DND-41 (cell line): Measurements from ENCODE around the gene C14orf180.

ENCODE experiments used
- ATAC-seq: fragments of 200-7000 bp; cut with Tn5 transposase; 3 replicates; pipeline ENCODE4 v1.9.1; 2021; ENCODE audit warnings: low read depth; ENCODE audit not compliant: insufficient read depth
- DNase-seq: peaks from one replicate; pipeline ENCODE4 v3.0.0-alpha.2; 2020
- H2AFZ ChIP-seq: 2 replicates; pipeline ENCODE4 v1.6.0; 2012; ENCODE audit warnings: low read depth, low read length
- H3K27ac ChIP-seq: 2 replicates; pipeline ENCODE4 v1.5.1; 2012; ENCODE audit warnings: low read length, inconsistent platforms
- H3K27me3 ChIP-seq: fragments of 200-600 bp; sonication (generic); 2 replicates; pipeline ENCODE4 v1.6.0; 2012; ENCODE audit warnings: low read length, mild to moderate bottlenecking, inconsistent platforms; ENCODE audit not compliant: insufficient read depth, poor library complexity
- H3K36me3 ChIP-seq: 2 replicates; pipeline ENCODE4 v1.5.1; 2012; ENCODE audit warnings: low read length, inconsistent platforms; ENCODE audit not compliant: insufficient read depth
- H3K4me1 ChIP-seq: 2 replicates; pipeline ENCODE4 v1.5.1; 2012; ENCODE audit warnings: mild to moderate bottlenecking, low read length; ENCODE audit not compliant: insufficient read depth
- H3K4me2 ChIP-seq: 2 replicates; pipeline ENCODE4 v1.6.0; 2012; ENCODE audit warnings: mild to moderate bottlenecking, moderate library complexity, low read length, inconsistent platforms; ENCODE audit not compliant: insufficient read depth
- H3K4me3 ChIP-seq, 2 experiments: fragments of 200-600 bp in 1 of 2; shearing (Covaris generic) in 1 of 2; 2 replicates each; pipeline ENCODE4 v1.5.1; 2012 to 2016; ENCODE audit warnings: inconsistent platforms in 2 of 2, low read length in 2 of 2, mild to moderate bottlenecking in 2 of 2, low read depth in 1 of 2, moderate library complexity in 1 of 2
- H3K79me2 ChIP-seq: 2 replicates; pipeline ENCODE4 v1.6.0; 2012; ENCODE audit warnings: low read length, inconsistent platforms; ENCODE audit not compliant: insufficient read depth
- H3K9ac ChIP-seq: 2 replicates; pipeline ENCODE4 v1.6.0; 2012; ENCODE audit warnings: low read depth, mild to moderate bottlenecking, inconsistent platforms, low read length, moderate library complexity
- H3K9me3 ChIP-seq: 2 replicates; pipeline ENCODE4 v1.5.1; 2012; ENCODE audit warnings: low read length, moderate library complexity, mild to moderate bottlenecking, inconsistent platforms; ENCODE audit not compliant: insufficient read depth, severe bottlenecking
- H4K20me1 ChIP-seq: 2 replicates; pipeline ENCODE4 v1.6.0; 2012; ENCODE audit warnings: low read length; ENCODE audit not compliant: insufficient read depth
- EZH2 ChIP-seq: IDR thresholded peaks from 3 replicates; pipeline ENCODE4 v1.6.1; 2012; ENCODE audit warnings: borderline replicate concordance, low read depth, mild to moderate bottlenecking, moderate library complexity, low read length, inconsistent platforms; ENCODE audit not compliant: severe bottlenecking
- TF ChIP-seq, protein P1 (sequence below): IDR thresholded peaks from 2 replicates; pipeline ENCODE4 v1.5.1; 2012; ENCODE audit warnings: borderline replicate concordance, low read length, moderate library complexity, mild to moderate bottlenecking; ENCODE audit not compliant: poor library complexity, severe bottlenecking; ENCODE audit errors: extremely low read depth

The C14orf180 gene

GRCh38 chr14:104574536-104574935 is 5.0 kb upstream of the C14orf180 start:
- no peaks in the 10 kb centered on the region for H3K36me3 ChIP-seq
- no peak for TF ChIP-seq EZH2
- TF ChIP-seq, protein P1, sequence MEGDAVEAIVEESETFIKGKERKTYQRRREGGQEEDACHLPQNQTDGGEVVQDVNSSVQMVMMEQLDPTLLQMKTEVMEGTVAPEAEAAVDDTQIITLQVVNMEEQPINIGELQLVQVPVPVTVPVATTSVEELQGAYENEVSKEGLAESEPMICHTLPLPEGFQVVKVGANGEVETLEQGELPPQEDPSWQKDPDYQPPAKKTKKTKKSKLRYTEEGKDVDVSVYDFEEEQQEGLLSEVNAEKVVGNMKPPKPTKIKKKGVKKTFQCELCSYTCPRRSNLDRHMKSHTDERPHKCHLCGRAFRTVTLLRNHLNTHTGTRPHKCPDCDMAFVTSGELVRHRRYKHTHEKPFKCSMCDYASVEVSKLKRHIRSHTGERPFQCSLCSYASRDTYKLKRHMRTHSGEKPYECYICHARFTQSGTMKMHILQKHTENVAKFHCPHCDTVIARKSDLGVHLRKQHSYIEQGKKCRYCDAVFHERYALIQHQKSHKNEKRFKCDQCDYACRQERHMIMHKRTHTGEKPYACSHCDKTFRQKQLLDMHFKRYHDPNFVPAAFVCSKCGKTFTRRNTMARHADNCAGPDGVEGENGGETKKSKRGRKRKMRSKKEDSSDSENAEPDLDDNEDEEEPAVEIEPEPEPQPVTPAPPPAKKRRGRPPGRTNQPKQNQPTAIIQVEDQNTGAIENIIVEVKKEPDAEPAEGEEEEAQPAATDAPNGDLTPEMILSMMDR = no peak

GRCh38 chr14:104574978-104575583 is 4.5 kb upstream of the C14orf180 start:
- no peaks in the 10 kb centered on the region for H3K4me1 ChIP-seq
- no peaks in the 10 kb centered on the region for H3K27me3 ChIP-seq
- H3K4me3 ChIP-seq = no peak overlapping the region
- no peak for ATAC-seq
- DNase-seq = no peak
- H3K4me2 ChIP-seq = no peak overlapping the region
- no peak for TF ChIP-seq EZH2
- TF ChIP-seq, protein P1 = no peak
- H3K9me3 ChIP-seq = no peaks in the 10 kb centered on the region
- no peaks in the 10 kb centered on the region for H3K79me2 ChIP-seq
- no peak overlapping the region for H2AFZ ChIP-seq
- H3K9ac ChIP-seq = no peak overlapping the region
- no peak overlapping the region for H3K27ac ChIP-seq
- no peaks in the 10 kb centered on the region; the same call in 1 of the 2 replicates for H4K20me1 ChIP-seq
- H3K36me3 ChIP-seq = no peaks in the 10 kb centered on the region

More at GRCh38 chr14:104574536-104574935, 5.0 kb upstream of the C14orf180 start:
- Histone ChIP-seq H2AFZ (no peak overlapping the region), H3K79me2 (no peaks in the 10 kb centered on the region), H3K4me3 (no peak overlapping the region), H3K4me1 (no peaks in the 10 kb centered on the region), H4K20me1 (no peaks in the 10 kb centered on the region; the same call in 1 of the 2 replicates), H3K4me2 (no peak overlapping the region), H3K9me3 (no peaks in the 10 kb centered on the region), H3K9ac (no peak overlapping the region), H3K27ac (no peak overlapping the region), H3K27me3 (no peaks in the 10 kb centered on the region)
- DNase-seq (no peak), ATAC-seq (no peak)

- no peak overlapping the region for H3K9ac ChIP-seq
- H4K20me1 ChIP-seq = no peaks in the 10 kb centered on the region; the same call in 1 of the 2 replicates
- DNase-seq = no peak
Observed at GRCh38 chr14:104576232-104576969, 3.2 kb upstream of the C14orf180 start.

More at GRCh38 chr14:104576232-104576969, 3.2 kb upstream of the C14orf180 start:
- H3K36me3 ChIP-seq = no peaks in the 10 kb centered on the region
- no peaks in the 10 kb centered on the region for H3K9me3 ChIP-seq
- H3K4me2 ChIP-seq = no peak overlapping the region
- no peaks in the 10 kb centered on the region for H3K27me3 ChIP-seq
- ATAC-seq = no peak
- H3K79me2 ChIP-seq = no peaks in the 10 kb centered on the region
- no peak overlapping the region for H2AFZ ChIP-seq
- H3K27ac ChIP-seq = no peak overlapping the region
- H3K4me1 ChIP-seq = no peaks in the 10 kb centered on the region
- no peak overlapping the region for H3K4me3 ChIP-seq
- TF ChIP-seq, protein P1 = no peak
- no peak for TF ChIP-seq EZH2
